ENCODE results near the gene TRIM8.

TRIM8 gene

GRCh38 chr10:102705531-102705930 lies 61.3 kb downstream of the TRIM8 start:
- H3K27me3 Mint-ChIP-seq, result no peaks in the 10 kb centered on the region
- H3K9me3 Mint-ChIP-seq, result no peaks in the 10 kb centered on the region
- H3K27ac Mint-ChIP-seq, result no peak overlapping the region
- peaks cover 4% of the 10 kb centered on the region for H3K36me3 Mint-ChIP-seq
- no peak overlapping the region for H3K4me3 Mint-ChIP-seq
- peaks cover 13% of the 10 kb centered on the region for H3K4me1 Mint-ChIP-seq

Measured in activated naive CD4-positive, alpha-beta T cell treated with anti-CD3 and anti-CD28 coated beads, Interleukin-2, amount 50 U/mL, for 24 hours (primary cell).